ENCODE measurements around the gene TRMT6.

The TRMT6 gene

GRCh38 chr20:5900908-5901307 lies 49.4 kb downstream of the TRMT6 start:
- TF ChIP-seq CTCF (conservative IDR thresholded peaks at IDR 0.05), result no peak
- no peak for TF ChIP-seq ZFX (IDR thresholded peaks at IDR 0.05)
- H3K27ac ChIP-seq, result no peak overlapping the region

DNA sequence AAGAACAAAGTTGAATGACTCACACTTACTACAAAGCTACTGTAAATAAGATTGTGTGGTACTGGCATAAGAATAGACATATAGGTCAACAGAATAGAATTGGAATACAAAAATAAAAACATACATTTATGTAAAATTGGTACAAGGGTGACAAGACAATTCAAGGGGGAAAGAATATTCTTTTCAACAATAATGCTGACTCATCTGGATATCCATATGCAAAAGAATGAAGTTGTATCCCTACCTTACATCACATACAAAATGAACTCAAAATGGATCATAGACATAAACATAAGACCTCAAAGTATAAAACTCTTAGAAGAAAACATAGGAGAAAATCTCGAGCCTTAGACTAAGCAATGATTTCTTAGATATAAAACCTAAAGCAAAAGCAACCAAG lies 50.9 kb downstream of the TRMT6 start:
- H3K27ac ChIP-seq, result no peak overlapping the region
- TF ChIP-seq ZFX (IDR thresholded peaks at IDR 0.05) (no peak), CTCF (conservative IDR thresholded peaks at IDR 0.05) (no peak)

DNA sequence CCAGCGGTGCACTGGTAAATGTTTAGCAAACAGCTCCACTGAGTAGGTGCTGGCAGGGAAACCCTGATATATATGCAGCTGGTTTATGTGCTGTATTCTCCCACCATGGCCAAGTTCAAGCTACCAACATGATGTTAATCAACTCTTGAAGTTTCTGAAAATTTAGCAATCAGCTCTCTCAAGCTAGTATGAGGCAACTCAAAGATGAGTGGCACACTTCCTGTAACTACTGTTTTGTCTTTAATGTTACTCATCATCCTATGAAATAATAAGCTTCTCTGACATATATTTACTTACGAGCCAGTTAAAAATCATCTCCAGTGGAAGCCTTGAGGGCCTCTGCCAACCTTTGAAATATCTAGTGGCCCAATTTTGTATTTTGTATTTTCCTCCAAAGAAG lies 54.7 kb downstream of the TRMT6 start:
- TF ChIP-seq ZFX (IDR thresholded peaks at IDR 0.05) (no peak), CTCF (conservative IDR thresholded peaks at IDR 0.05) (no peak)
- no peak overlapping the region for H3K27ac ChIP-seq

DNA sequence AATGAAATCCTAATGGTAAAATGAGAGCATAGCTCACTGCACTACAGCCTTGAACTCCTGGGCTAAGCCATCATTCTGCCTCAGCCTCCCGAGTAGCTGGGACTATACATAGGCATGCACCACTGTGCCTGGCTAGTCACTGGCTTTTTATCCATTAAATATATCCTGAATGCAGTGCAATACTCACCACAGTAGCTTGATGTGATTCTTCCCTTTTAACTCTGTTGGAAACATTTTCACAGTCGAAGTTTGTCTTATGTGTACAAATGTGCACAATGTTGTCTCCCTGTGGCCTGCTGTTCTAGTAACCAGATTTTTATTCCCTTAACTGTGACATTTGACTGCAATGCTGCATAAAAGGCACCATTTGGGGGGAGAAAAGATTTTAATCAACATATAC lies 56.7 kb downstream of the TRMT6 start:
- H3K27ac ChIP-seq, result no peak overlapping the region
- no peak for TF ChIP-seq CTCF (conservative IDR thresholded peaks at IDR 0.05)
- no peak for TF ChIP-seq ZFX (IDR thresholded peaks at IDR 0.05)

GRCh38 chr20:5893052-5893451 lies 57.3 kb downstream of the TRMT6 start:
- H3K27ac ChIP-seq, result no peak overlapping the region
- TF ChIP-seq ZFX (IDR thresholded peaks at IDR 0.05), result no peak
- no peak for TF ChIP-seq CTCF (conservative IDR thresholded peaks at IDR 0.05)

- no peak overlapping the region for H3K27ac ChIP-seq
- no peak for TF ChIP-seq ZFX (IDR thresholded peaks at IDR 0.05)
- no peak for TF ChIP-seq CTCF (conservative IDR thresholded peaks at IDR 0.05)
Observed at GRCh38 chr20:5890773-5891441, 59.4 kb downstream of the TRMT6 start.

GRCh38 chr20:5888041-5888440 lies 62.3 kb downstream of the TRMT6 start:
- H3K27ac ChIP-seq, result no peak overlapping the region
- no peak for TF ChIP-seq CTCF (conservative IDR thresholded peaks at IDR 0.05)
- TF ChIP-seq ZFX (IDR thresholded peaks at IDR 0.05), result no peak

All from C4-2B (cell line).